HUES64 (cell line): Measurements from ENCODE around the gene CHN2.
A peak's percentile ranks its signal among the peaks of the same experiment; 100 is the strongest.

Experiments
- H3K27ac ChIP-seq: 2 replicates; pipeline ENCODE4 v1.7.0; 2013; ENCODE audit warnings: low read depth, low read length, inconsistent platforms
- H3K27me3 ChIP-seq: 2 replicates; pipeline ENCODE4 v1.6.1; 2013; ENCODE audit warnings: mild to moderate bottlenecking, low read length; ENCODE audit not compliant: insufficient read depth
- H3K36me3 ChIP-seq: 2 replicates; pipeline ENCODE4 v1.6.1; 2013; ENCODE audit warnings: mild to moderate bottlenecking, low read length; ENCODE audit not compliant: insufficient read depth
- H3K4me1 ChIP-seq: 2 replicates; pipeline ENCODE4 v1.6.1; 2013; ENCODE audit warnings: mild to moderate bottlenecking, low read length, moderate library complexity; ENCODE audit not compliant: insufficient read depth
- H3K4me3 ChIP-seq: 2 replicates; pipeline ENCODE4 v1.5.1; 2013; ENCODE audit warnings: mild to moderate bottlenecking, low read length, moderate library complexity
- H3K9ac ChIP-seq: 2 replicates; pipeline ENCODE4 v1.6.1; 2013; ENCODE audit warnings: mild to moderate bottlenecking, low read depth, low read length
- H3K9me3 ChIP-seq: 2 replicates; pipeline ENCODE4 v1.6.1; 2013; ENCODE audit warnings: low read depth, low read length; ENCODE audit not compliant: insufficient read depth
- WGBS: fragments of 150-250, 120-280 bp; methylation state at CpG from one replicate; pipeline ENCODE4 v1.1.7; 2013; ENCODE audit warnings: missing lambda C conversion rate; 5-methylcytosine and 5-hydroxymethylcytosine counted together

Gene CHN2

GRCh38 chr7:29189743-29190201 is 4.8 kb upstream of the CHN2 start:
- H3K9me3 ChIP-seq, result no peaks in the 10 kb centered on the region
- H3K27ac ChIP-seq, result no peak overlapping the region; the same call in 1 of the 2 replicates
- no peak overlapping the region for H3K9ac ChIP-seq
- WGBS, result 7% methylated on average over 15 of the region's 16 CpGs
- H3K4me3 ChIP-seq, result peak overlapping the region; percentile 26
- H3K36me3 ChIP-seq, result no peaks in the 10 kb centered on the region
- peaks cover 49% of the 10 kb centered on the region for H3K27me3 ChIP-seq
- H3K4me1 ChIP-seq, result peaks cover 18% of the 10 kb centered on the region

GRCh38 chr7:29190349-29191045 is 4.1 kb upstream of the CHN2 start:
- H3K4me1 ChIP-seq, result peaks cover 18% of the 10 kb centered on the region
- H3K27me3 ChIP-seq, result peaks cover 57% of the 10 kb centered on the region
- 41% methylated on average over 4 of the region's 5 CpGs for WGBS
- no peak overlapping the region; the same call in 1 of the 2 replicates for H3K27ac ChIP-seq
- no peaks in the 10 kb centered on the region for H3K36me3 ChIP-seq
- no peaks in the 10 kb centered on the region for H3K9me3 ChIP-seq
- no peak overlapping the region for H3K9ac ChIP-seq
- H3K4me3 ChIP-seq, result peak overlapping the region; percentile 26

DNA sequence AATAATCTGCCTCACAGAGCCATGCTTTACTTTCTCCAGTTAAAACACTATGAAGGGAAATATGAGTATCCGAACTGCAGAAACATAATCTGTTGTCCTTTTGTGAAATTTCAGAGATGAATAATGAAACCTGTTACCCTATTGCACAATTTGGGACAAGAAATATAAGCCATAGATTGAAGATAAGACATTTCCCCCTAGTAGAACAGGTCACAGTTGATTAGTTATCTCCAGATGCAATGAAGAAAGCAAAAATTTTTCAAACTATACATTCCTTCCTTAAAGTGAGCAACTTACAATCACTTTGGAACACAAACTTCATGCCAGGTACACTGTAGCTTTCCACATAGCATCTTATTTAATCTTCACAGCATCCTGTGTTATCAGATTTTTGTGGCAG is 2.3 kb upstream of the CHN2 start:
- H3K4me1 ChIP-seq, result peaks cover 34% of the 10 kb centered on the region
- no peak overlapping the region for H3K4me3 ChIP-seq
- H3K9ac ChIP-seq, result no peak overlapping the region
- H3K27me3 ChIP-seq, result peaks cover 75% of the 10 kb centered on the region
- H3K9me3 ChIP-seq, result no peaks in the 10 kb centered on the region
- no peaks in the 10 kb centered on the region for H3K36me3 ChIP-seq
- H3K27ac ChIP-seq, result no peak overlapping the region
- WGBS, result no CpG with 5 or more reads among the region's 1 CpG

GRCh38 chr7:29192811-29193210 is 1.8 kb upstream of the CHN2 start:
- Histone ChIP-seq H3K9ac (no peak overlapping the region), H3K27me3 (peaks cover 80% of the 10 kb centered on the region), H3K4me3 (no peak overlapping the region), H3K27ac (no peak overlapping the region), H3K36me3 (no peaks in the 10 kb centered on the region), H3K4me1 (peaks cover 36% of the 10 kb centered on the region), H3K9me3 (no peaks in the 10 kb centered on the region)
- 91% methylated on average over 8 of the region's 8 CpGs for WGBS

DNA sequence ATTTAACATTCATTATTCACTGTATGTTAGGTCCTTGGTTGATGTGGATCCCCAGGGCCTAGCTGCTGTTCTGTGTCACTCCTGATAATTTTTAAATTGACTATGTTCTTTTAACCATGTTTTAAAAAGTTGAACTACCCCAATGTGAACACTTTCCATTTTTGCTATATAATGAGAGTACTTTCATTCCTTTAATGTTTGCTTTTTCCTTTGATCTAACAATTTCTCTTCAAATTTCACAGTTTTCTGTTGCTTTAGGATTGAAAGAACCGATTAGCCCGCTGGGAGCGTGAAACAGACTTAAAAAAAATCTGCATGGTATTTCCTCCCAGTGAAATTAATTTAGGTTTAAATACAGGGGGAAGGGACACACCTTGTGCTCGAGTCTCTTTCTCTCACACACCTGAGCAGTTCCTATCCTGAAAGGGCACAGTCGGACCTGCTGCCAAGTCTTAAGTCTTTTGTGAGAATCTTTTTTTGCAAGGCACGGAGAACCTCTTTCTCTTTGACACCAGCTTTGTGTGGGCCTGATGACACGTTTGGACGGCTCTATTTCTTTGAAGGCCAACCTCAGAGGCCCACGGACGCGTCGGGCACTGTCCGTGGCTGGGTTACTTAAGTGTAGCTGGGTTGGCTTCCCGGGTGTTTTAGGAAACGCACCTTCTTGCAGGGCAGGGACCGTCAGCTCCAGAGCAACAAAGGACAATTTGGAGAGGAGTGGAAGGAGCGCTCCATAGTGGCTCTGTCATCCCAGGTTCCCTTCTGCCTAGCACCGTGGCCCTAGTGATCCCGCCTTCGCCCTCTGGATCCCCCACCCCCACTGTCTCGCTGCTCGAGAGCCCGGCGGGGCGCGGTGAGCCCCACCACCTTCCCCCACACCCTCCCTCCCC is 1.0 kb upstream of the CHN2 start:
- Histone ChIP-seq H3K4me1 (peaks cover 36% of the 10 kb centered on the region), H3K27ac (no peak overlapping the region), H3K36me3 (no peaks in the 10 kb centered on the region), H3K9ac (no peak overlapping the region), H3K4me3 (peak overlapping the region; percentile 73), H3K27me3 (peaks cover 84% of the 10 kb centered on the region), H3K9me3 (no peaks in the 10 kb centered on the region)
- WGBS, result 2% methylated on average over 23 of the region's 26 CpGs

GRCh38 chr7:29194206-29194593 is 375 bp upstream of the CHN2 start:
- H3K4me3 ChIP-seq, result peak overlapping the region; percentile 73
- 0% methylated on average over 38 of the region's 40 CpGs for WGBS
- peak overlapping the region; percentile 38; the same call in 1 of the 2 replicates for H3K9ac ChIP-seq
- peaks cover 34% of the 10 kb centered on the region for H3K4me1 ChIP-seq
- H3K36me3 ChIP-seq, result no peaks in the 10 kb centered on the region
- peaks cover 84% of the 10 kb centered on the region for H3K27me3 ChIP-seq
- no peaks in the 10 kb centered on the region for H3K9me3 ChIP-seq
- no peak overlapping the region for H3K27ac ChIP-seq

- H3K4me1 ChIP-seq, result peaks cover 21% of the 10 kb centered on the region
- H3K36me3 ChIP-seq, result no peaks in the 10 kb centered on the region
- no peak overlapping the region for H3K27ac ChIP-seq
- 67% methylated on average over 4 of the region's 4 CpGs for WGBS
- H3K4me3 ChIP-seq, result no peak overlapping the region
- H3K27me3 ChIP-seq, result peaks cover 71% of the 10 kb centered on the region
- no peaks in the 10 kb centered on the region for H3K9me3 ChIP-seq
- H3K9ac ChIP-seq, result no peak overlapping the region
Observed at GRCh38 chr7:29196191-29196590, 1.6 kb downstream of the CHN2 start.

DNA sequence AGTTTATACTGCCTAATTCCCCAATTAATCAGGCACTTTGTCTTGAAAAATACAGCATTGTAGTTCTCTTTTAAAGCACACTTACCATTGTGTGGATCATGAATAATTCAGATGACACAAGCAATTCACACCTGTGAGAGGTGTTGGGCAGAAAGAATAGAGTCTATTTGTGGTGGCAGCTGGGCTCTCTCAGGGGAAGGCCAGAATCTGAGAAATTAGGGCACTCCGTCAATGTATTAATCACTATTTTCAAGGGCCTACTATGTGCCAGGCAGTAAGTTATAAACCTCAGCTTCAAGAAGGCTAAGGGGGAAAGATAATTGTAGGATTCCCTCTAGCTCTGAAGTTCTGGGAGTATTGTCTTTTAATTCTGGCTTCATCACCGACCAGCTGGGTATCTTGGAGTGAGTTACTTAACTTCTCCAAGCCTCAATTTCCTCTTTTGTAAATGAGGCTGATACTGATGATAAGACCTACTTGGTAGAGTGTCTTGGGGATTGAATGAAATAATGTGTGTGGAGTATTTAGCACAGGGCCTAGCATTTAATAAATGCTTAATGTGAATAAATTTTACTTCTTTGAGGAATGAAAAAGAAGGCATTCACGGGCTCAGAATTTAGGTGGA is 2.5 kb downstream of the CHN2 start:
- no peaks in the 10 kb centered on the region for H3K9me3 ChIP-seq
- H3K4me1 ChIP-seq, result peaks cover 21% of the 10 kb centered on the region
- peaks cover 62% of the 10 kb centered on the region for H3K27me3 ChIP-seq
- H3K27ac ChIP-seq, result no peak overlapping the region
- no peaks in the 10 kb centered on the region for H3K36me3 ChIP-seq
- H3K9ac ChIP-seq, result no peak overlapping the region
- no peak overlapping the region for H3K4me3 ChIP-seq
- WGBS, result 65% methylated on average over 2 of the region's 3 CpGs

- peaks cover 53% of the 10 kb centered on the region for H3K27me3 ChIP-seq
- H3K36me3 ChIP-seq, result no peaks in the 10 kb centered on the region
- 91% methylated on average over 3 of the region's 3 CpGs for WGBS
- no peak overlapping the region for H3K27ac ChIP-seq
- no peak overlapping the region for H3K9ac ChIP-seq
- no peak overlapping the region for H3K4me3 ChIP-seq
- H3K4me1 ChIP-seq, result peaks cover 21% of the 10 kb centered on the region
- no peaks in the 10 kb centered on the region for H3K9me3 ChIP-seq
Observed at GRCh38 chr7:29197916-29198315, 3.3 kb downstream of the CHN2 start.

- WGBS, result 90% methylated on average over 3 of the region's 3 CpGs
- Histone ChIP-seq H3K9me3 (no peaks in the 10 kb centered on the region), H3K4me3 (no peak overlapping the region), H3K4me1 (peaks cover 25% of the 10 kb centered on the region), H3K36me3 (no peaks in the 10 kb centered on the region), H3K9ac (no peak overlapping the region), H3K27ac (no peak overlapping the region), H3K27me3 (peaks cover 35% of the 10 kb centered on the region)
Observed at GRCh38 chr7:29199776-29200175, 5.2 kb downstream of the CHN2 start.

GRCh38 chr7:29202651-29203069 is 8.1 kb downstream of the CHN2 start:
- H3K4me3 ChIP-seq, result no peak overlapping the region
- no peaks in the 10 kb centered on the region for H3K9me3 ChIP-seq
- H3K27ac ChIP-seq, result no peak overlapping the region
- H3K9ac ChIP-seq, result no peak overlapping the region
- peaks cover 11% of the 10 kb centered on the region for H3K4me1 ChIP-seq
- H3K27me3 ChIP-seq, result peaks cover 6% of the 10 kb centered on the region
- no peaks in the 10 kb centered on the region for H3K36me3 ChIP-seq
- 86% methylated on average over 5 of the region's 5 CpGs for WGBS
